WERI-Rb-1 (cell line): ENCODE measurements around the gene F2RL1.
A peak's percentile ranks its signal among the peaks of the same experiment; 100 is the strongest.

Experiments
- DNase-seq: peaks from one replicate; pipeline ENCODE4 v3.0.0-alpha.2; 2020
- H3K27ac ChIP-seq: fragments of 250-450 bp; sonication (Bioruptor Pico); 2 replicates; pipeline ENCODE4 v1.5.1; 2020; ENCODE audit warnings: mild to moderate bottlenecking, moderate library complexity
- H3K27me3 ChIP-seq: fragments of 250-450 bp; sonication (Bioruptor Pico); 2 replicates; pipeline ENCODE4 v1.5.1; 2021; ENCODE audit warnings: mild to moderate bottlenecking, low read depth, moderate library complexity; ENCODE audit not compliant: insufficient read depth, severe bottlenecking
- H3K36me3 ChIP-seq: fragments of 250-450 bp; sonication (Bioruptor Pico); 2 replicates; pipeline ENCODE4 v1.5.1; 2020; ENCODE audit warnings: mild to moderate bottlenecking, moderate library complexity
- H3K4me3 ChIP-seq: 2 replicates; pipeline ENCODE4 v1.5.1; 2011; ENCODE audit warnings: low read depth, mild to moderate bottlenecking, control low read depth, low read length
- H3K9me3 ChIP-seq: fragments of 250-450 bp; sonication (Bioruptor Pico); 2 replicates; pipeline ENCODE4 v1.5.1; 2021; ENCODE audit warnings: mild to moderate bottlenecking, moderate library complexity; ENCODE audit not compliant: severe bottlenecking
- TF ChIP-seq, protein P1 (sequence below): IDR thresholded peaks from 2 replicates; pipeline ENCODE4 v1.5.1; 2011; ENCODE audit warnings: low read depth, mild to moderate bottlenecking, control low read depth, inconsistent platforms, low read length

F2RL1 gene

DNA sequence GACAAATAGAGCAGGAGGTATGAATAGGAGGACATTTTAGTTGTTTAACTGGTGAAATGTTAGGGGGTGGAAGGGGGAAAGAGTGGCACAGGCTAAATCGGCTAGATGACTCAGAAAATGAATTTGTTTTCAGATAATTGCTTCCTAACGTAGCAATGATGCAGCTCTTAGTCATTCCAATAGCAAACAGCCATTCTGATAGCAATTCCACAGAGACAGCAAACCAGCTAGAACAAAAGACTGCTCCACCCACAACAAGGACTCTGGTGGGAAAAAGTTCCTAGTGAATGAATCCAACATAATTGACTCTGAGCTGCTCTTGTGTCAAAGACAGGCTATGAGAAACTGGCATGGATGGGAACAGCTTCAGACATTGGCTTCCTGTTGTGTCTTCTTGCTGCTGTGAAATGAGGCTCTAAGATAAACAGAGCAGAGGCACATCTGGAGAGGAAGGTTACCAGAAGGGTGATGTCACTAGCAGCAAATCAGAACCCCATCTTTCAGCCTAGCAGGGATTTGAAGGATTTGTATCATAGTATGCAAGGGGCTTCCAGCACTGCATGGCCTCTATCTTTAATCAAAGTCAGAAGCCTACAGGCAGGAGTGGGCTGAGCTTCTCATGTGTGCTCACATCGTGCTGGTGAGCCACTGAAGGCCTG, 28.1 kb upstream of the F2RL1 start:
- H3K27ac ChIP-seq = peak overlapping the region; percentile 58
- no peaks in the 10 kb centered on the region for H3K36me3 ChIP-seq
- DNase-seq = peak; percentile 14
- TF ChIP-seq, protein P1, sequence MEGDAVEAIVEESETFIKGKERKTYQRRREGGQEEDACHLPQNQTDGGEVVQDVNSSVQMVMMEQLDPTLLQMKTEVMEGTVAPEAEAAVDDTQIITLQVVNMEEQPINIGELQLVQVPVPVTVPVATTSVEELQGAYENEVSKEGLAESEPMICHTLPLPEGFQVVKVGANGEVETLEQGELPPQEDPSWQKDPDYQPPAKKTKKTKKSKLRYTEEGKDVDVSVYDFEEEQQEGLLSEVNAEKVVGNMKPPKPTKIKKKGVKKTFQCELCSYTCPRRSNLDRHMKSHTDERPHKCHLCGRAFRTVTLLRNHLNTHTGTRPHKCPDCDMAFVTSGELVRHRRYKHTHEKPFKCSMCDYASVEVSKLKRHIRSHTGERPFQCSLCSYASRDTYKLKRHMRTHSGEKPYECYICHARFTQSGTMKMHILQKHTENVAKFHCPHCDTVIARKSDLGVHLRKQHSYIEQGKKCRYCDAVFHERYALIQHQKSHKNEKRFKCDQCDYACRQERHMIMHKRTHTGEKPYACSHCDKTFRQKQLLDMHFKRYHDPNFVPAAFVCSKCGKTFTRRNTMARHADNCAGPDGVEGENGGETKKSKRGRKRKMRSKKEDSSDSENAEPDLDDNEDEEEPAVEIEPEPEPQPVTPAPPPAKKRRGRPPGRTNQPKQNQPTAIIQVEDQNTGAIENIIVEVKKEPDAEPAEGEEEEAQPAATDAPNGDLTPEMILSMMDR = no peak
- no peaks in the 10 kb centered on the region for H3K27me3 ChIP-seq
- H3K4me3 ChIP-seq = no peak overlapping the region
- H3K9me3 ChIP-seq = no peaks in the 10 kb centered on the region

DNA sequence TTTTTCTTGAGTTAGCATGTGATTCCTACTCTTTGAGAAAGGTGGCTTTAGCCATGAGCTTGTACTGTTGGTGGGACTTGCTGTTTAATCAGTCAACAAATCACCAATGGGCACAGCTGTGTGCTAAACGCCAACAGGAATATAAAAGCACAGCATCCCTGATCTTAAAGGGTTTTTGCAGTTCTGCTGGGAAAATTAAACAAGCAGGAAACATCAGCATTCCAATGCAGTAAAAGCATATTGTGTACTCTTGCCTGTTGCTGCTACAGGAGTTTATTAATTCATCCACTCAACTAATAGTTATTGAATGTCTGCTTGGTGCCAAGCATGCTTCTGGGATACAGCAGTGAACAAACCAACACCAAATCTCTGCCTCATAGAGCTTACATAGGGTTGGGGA, 27.4 kb upstream of the F2RL1 start:
- H3K27ac ChIP-seq = no peak overlapping the region
- H3K27me3 ChIP-seq = no peaks in the 10 kb centered on the region
- no peak overlapping the region for H3K4me3 ChIP-seq
- no peaks in the 10 kb centered on the region for H3K36me3 ChIP-seq
- no peaks in the 10 kb centered on the region for H3K9me3 ChIP-seq
- TF ChIP-seq, protein P1 = no peak
- DNase-seq = no peak

DNA sequence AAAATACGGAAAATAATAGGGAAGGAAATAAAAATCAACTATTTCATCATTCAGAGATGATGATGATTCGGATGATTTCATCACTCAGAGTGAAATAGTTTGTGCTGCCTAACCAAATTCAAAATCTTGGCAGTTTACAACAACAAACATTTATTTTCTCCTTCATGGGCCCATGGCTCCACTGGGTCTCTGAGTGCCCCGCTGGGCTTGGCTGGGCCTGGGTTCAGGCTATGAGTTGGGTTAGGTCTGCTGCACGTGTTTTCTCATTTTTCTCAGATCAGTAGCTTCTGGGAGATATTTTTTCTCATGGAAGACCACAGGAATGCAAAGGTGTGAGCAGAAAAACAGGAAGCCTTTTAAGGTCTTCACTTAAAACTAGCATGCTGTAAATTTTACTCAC, 24.0 kb upstream of the F2RL1 start:
- TF ChIP-seq, protein P1 = no peak
- no peak overlapping the region for H3K4me3 ChIP-seq
- no peaks in the 10 kb centered on the region for H3K36me3 ChIP-seq
- H3K27me3 ChIP-seq = no peaks in the 10 kb centered on the region
- H3K9me3 ChIP-seq = no peaks in the 10 kb centered on the region
- no peak for DNase-seq
- no peak overlapping the region for H3K27ac ChIP-seq

DNA sequence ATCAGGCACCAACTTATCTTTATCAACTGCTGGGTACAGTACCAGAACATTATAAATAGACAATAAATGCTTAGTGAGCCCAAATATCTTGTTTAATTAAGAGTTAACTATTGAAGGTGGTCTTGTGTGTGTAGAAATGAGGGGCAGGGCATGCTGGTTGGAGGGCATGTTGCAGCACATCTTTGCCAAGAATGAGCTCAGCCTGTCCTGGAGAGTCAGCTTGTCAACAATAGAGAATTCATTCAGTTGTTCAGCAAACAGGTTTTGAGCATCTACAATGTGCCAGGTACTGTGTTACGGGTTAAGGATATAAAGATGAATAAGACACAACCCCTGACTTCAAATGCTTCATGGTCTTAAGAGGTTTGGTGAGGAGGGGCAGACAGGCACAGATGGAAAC, 19.2 kb upstream of the F2RL1 start:
- Histone ChIP-seq H3K27me3 (no peaks in the 10 kb centered on the region), H3K9me3 (no peaks in the 10 kb centered on the region), H3K36me3 (no peaks in the 10 kb centered on the region), H3K4me3 (no peak overlapping the region), H3K27ac (no peak overlapping the region)
- TF ChIP-seq, protein P1 = no peak
- no peak for DNase-seq

DNA sequence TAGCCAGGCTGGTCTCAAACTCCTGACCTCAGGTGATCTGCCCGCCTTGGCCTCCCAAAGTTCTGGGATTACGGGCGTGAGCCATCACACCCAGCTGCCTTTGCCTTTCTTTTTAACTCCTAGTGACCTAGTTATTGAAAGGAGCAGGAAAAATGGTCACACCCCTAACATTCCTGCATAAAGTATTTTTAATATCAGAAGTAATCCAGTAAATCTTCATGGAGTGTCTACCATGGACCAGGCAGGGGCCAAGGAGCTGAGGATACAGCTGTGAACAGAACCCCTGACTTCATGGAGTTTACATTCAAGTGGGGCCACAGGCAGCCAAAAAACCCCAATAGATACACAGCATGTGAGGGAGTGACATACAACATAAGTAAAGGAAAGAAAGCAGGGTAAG, 18.3 kb upstream of the F2RL1 start:
- no peaks in the 10 kb centered on the region for H3K9me3 ChIP-seq
- H3K4me3 ChIP-seq = no peak overlapping the region
- H3K36me3 ChIP-seq = no peaks in the 10 kb centered on the region
- H3K27ac ChIP-seq = no peak overlapping the region
- TF ChIP-seq, protein P1 = no peak
- no peak for DNase-seq
- no peaks in the 10 kb centered on the region for H3K27me3 ChIP-seq
